22Rv1 (cell line): ENCODE data around the gene ATOH8.

Source experiments
- ZFX ChIP-seq: fragments of 450-650 bp; IDR thresholded peaks from 2 replicates; pipeline ENCODE4 v1.6.1; 2017; ENCODE audit warnings: antibody characterized with exemption, borderline replicate concordance
- TF ChIP-seq, protein P1 (sequence below): fragments of 450-650 bp; IDR thresholded peaks from 2 replicates; pipeline ENCODE4 v1.5.1; 2017; ENCODE audit warnings: mild to moderate bottlenecking

DNA sequence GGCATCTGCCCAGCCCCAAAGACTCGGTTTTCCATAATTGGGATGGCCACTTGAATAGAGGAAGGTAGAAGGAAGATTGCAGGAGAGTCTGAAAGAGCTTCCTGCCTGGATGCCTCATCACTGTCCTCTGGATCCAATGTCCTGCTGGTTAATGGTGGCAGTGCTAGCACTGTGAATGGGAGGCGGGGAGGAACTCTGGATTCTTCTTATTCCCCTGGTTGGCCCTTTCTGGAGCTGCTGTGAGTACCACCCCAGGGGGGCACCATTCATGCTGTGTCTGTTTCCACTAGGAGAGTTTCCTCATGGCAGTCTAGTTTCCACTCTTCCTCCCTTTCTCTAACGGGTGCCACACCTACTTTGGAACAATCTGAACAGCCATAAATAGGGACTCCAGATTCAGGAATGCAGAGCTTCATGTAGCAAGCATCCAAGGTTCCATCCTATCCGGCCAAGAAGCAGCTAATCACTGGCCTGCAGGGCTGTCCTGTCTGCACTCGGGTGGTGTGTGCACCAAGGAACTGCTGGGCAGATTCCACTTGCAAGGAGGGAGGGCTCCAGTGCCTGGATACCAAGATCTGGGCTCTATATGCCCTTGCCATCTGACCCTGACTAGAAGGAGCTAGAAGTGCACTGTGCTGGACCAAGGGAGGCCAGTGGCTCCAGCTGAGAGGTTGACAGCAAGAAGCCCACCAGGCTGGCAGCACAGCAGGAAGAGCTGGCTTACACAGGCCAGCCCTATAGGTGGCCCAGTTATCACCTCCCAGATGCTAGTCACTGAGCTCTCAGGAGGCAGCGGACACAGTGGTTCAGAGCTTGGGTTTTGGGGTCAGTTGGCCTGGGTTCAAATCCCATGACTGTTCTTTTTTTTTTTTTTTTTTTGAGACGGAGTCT, 4.6 kb upstream of the ATOH8 start:
- TF ChIP-seq, protein P1, sequence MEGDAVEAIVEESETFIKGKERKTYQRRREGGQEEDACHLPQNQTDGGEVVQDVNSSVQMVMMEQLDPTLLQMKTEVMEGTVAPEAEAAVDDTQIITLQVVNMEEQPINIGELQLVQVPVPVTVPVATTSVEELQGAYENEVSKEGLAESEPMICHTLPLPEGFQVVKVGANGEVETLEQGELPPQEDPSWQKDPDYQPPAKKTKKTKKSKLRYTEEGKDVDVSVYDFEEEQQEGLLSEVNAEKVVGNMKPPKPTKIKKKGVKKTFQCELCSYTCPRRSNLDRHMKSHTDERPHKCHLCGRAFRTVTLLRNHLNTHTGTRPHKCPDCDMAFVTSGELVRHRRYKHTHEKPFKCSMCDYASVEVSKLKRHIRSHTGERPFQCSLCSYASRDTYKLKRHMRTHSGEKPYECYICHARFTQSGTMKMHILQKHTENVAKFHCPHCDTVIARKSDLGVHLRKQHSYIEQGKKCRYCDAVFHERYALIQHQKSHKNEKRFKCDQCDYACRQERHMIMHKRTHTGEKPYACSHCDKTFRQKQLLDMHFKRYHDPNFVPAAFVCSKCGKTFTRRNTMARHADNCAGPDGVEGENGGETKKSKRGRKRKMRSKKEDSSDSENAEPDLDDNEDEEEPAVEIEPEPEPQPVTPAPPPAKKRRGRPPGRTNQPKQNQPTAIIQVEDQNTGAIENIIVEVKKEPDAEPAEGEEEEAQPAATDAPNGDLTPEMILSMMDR = no peak
- TF ChIP-seq ZFX = no peak
